ENCODE results near the gene CADPS. TPM values are rescaled to one million over a fixed set of nuclear protein-coding genes. Genes with fewer than 3 reads are reported as not detected.
A peak's percentile ranks its signal among the peaks of the same experiment; 100 is the strongest.

Gene CADPS
- total and polyA plus RNA-seq, 2 experiments from 2014 or later, result 2.8 to 8.1 TPM

- no peaks in the 10 kb centered on the region for H3K79me2 ChIP-seq
- H2AFZ ChIP-seq, result no peak overlapping the region
- peaks cover 98% of the 10 kb centered on the region for H3K27me3 ChIP-seq
- no peaks in the 10 kb centered on the region for H3K9me3 ChIP-seq (ENCODE audit: low read depth)
- H4K20me1 ChIP-seq (ENCODE audit: insufficient read depth, poor library complexity, severe bottlenecking), result no peaks in the 10 kb centered on the region
- H3K27ac ChIP-seq, result no peak overlapping the region
- H3K4me1 ChIP-seq (ENCODE audit: insufficient read depth), result peaks cover 11% of the 10 kb centered on the region
- peak overlapping the region; percentile 68 for H3K4me2 ChIP-seq
- no peaks in the 10 kb centered on the region for H3K36me3 ChIP-seq (replicated peaks; ENCODE audit: insufficient read depth, low read depth)
- H3K9me2 ChIP-seq (replicated peaks; ENCODE audit: insufficient read depth), result no peaks in the 10 kb centered on the region
- no peak for TF ChIP-seq CTCF (IDR thresholded peaks at IDR 0.05; ENCODE audit: poor library complexity)
- TF ChIP-seq EZH2phosphoT487 (IDR thresholded peaks at IDR 0.05; ENCODE audit: low read depth, severe bottlenecking, unreplicated experiment), result no peak
- no peak for TF ChIP-seq EZH2 (IDR thresholded peaks at IDR 0.05; ENCODE audit: borderline replicate concordance)
- no peak overlapping the region for H3K4me3 ChIP-seq
- DNase-seq (ENCODE audit: low spot score), result no peak
- 5% methylated on average over 12 of the region's 12 CpGs for WGBS (ENCODE audit: low lambda C conversion rate, missing lambda C conversion rate)
Observed at GRCh38 chr3:62369476-62369743, 505.8 kb downstream of the CADPS start.

- TF ChIP-seq EZH2 (IDR thresholded peaks at IDR 0.05; ENCODE audit: borderline replicate concordance) (peak; percentile 84), CTCF (IDR thresholded peaks at IDR 0.05; ENCODE audit: poor library complexity) (peak; percentile 22), EZH2phosphoT487 (IDR thresholded peaks at IDR 0.05; ENCODE audit: low read depth, severe bottlenecking, unreplicated experiment) (peak; percentile 93)
- H3K9me2 ChIP-seq (replicated peaks; ENCODE audit: insufficient read depth), result no peaks in the 10 kb centered on the region
- no peak overlapping the region for H3K4me3 ChIP-seq
- H3K4me1 ChIP-seq (ENCODE audit: insufficient read depth), result peaks cover 11% of the 10 kb centered on the region
- H3K79me2 ChIP-seq, result no peaks in the 10 kb centered on the region
- H3K9me3 ChIP-seq (ENCODE audit: low read depth), result no peaks in the 10 kb centered on the region
- no peak for DNase-seq (ENCODE audit: low spot score)
- H2AFZ ChIP-seq, result no peak overlapping the region
- H3K27ac ChIP-seq, result no peak overlapping the region
- H3K4me2 ChIP-seq, result peak overlapping the region; percentile 68
- WGBS (ENCODE audit: low lambda C conversion rate, missing lambda C conversion rate), result 2% methylated on average over 58 of the region's 58 CpGs
- H4K20me1 ChIP-seq (ENCODE audit: insufficient read depth, poor library complexity, severe bottlenecking), result no peaks in the 10 kb centered on the region
- H3K36me3 ChIP-seq (replicated peaks; ENCODE audit: insufficient read depth, low read depth), result no peaks in the 10 kb centered on the region
- H3K27me3 ChIP-seq, result peaks cover 98% of the 10 kb centered on the region
Observed at GRCh38 chr3:62368705-62369475, 506.3 kb downstream of the CADPS start.

- Histone ChIP-seq H3K9me3 (ENCODE audit: low read depth) (no peaks in the 10 kb centered on the region), H3K4me2 (peak overlapping the region; percentile 68), H4K20me1 (ENCODE audit: insufficient read depth, poor library complexity, severe bottlenecking) (no peaks in the 10 kb centered on the region), H3K27me3 (peaks cover 96% of the 10 kb centered on the region), H3K4me1 (ENCODE audit: insufficient read depth) (peaks cover 11% of the 10 kb centered on the region), H3K4me3 (no peak overlapping the region), H3K27ac (no peak overlapping the region), H3K36me3 (replicated peaks; ENCODE audit: insufficient read depth, low read depth) (no peaks in the 10 kb centered on the region), H3K9me2 (replicated peaks; ENCODE audit: insufficient read depth) (no peaks in the 10 kb centered on the region), H2AFZ (no peak overlapping the region), H3K79me2 (no peaks in the 10 kb centered on the region)
- DNase-seq (ENCODE audit: low spot score), result no peak
- no peak for TF ChIP-seq EZH2phosphoT487 (IDR thresholded peaks at IDR 0.05; ENCODE audit: low read depth, severe bottlenecking, unreplicated experiment)
- peak; percentile 77 for TF ChIP-seq EZH2 (IDR thresholded peaks at IDR 0.05; ENCODE audit: borderline replicate concordance)
- 12% methylated on average over 19 of the region's 19 CpGs for WGBS (ENCODE audit: low lambda C conversion rate, missing lambda C conversion rate)
Observed at GRCh38 chr3:62368290-62368704, 506.9 kb downstream of the CADPS start.

GRCh38 chr3:62367763-62368195, 507.4 kb downstream of the CADPS start:
- peaks cover 11% of the 10 kb centered on the region for H3K4me1 ChIP-seq (ENCODE audit: insufficient read depth)
- no peaks in the 10 kb centered on the region for H4K20me1 ChIP-seq (ENCODE audit: insufficient read depth, poor library complexity, severe bottlenecking)
- no peak for DNase-seq (ENCODE audit: low spot score)
- no peak overlapping the region for H2AFZ ChIP-seq
- no peak overlapping the region for H3K4me3 ChIP-seq
- WGBS (ENCODE audit: low lambda C conversion rate, missing lambda C conversion rate), result 2% methylated on average over 24 of the region's 25 CpGs
- H3K27ac ChIP-seq, result no peak overlapping the region
- H3K9me2 ChIP-seq (replicated peaks; ENCODE audit: insufficient read depth), result no peaks in the 10 kb centered on the region
- no peaks in the 10 kb centered on the region for H3K79me2 ChIP-seq
- H3K9me3 ChIP-seq (ENCODE audit: low read depth), result no peaks in the 10 kb centered on the region
- peaks cover 96% of the 10 kb centered on the region for H3K27me3 ChIP-seq
- H3K4me2 ChIP-seq, result no peak overlapping the region
- TF ChIP-seq EZH2phosphoT487 (IDR thresholded peaks at IDR 0.05; ENCODE audit: low read depth, severe bottlenecking, unreplicated experiment) (peak; percentile 64), CTCF (IDR thresholded peaks at IDR 0.05; ENCODE audit: poor library complexity) (no peak)
- H3K36me3 ChIP-seq (replicated peaks; ENCODE audit: insufficient read depth, low read depth), result no peaks in the 10 kb centered on the region

Data from hepatocyte (in vitro differentiated cells).